HG03108 (cell line): ENCODE measurements around the gene GMCL1.

Experiments used
- ATAC-seq: cut with Tn5 transposase; IDR thresholded peaks from one replicate; pipeline ENCODE4 v1.9.1; 2021; ENCODE audit warnings: moderate library complexity; ENCODE audit not compliant: unreplicated experiment

Gene GMCL1

GRCh38 chr2:69923116-69923515, 93.7 kb downstream of the GMCL1 start:
- ATAC-seq, result no peak

GRCh38 chr2:69926849-69927515, 97.5 kb downstream of the GMCL1 start:
- ATAC-seq, result no peak
